ENCODE measurements around the gene EBF3. TPM values are rescaled to one million over a fixed set of nuclear protein-coding genes. Genes with fewer than 3 reads are reported as not detected.

The EBF3 gene
- total RNA-seq, 1 experiment from 2014 or later: 0.22 TPM

- Histone ChIP-seq H2BK15ac (ENCODE audit: low read depth, low read length) (no peak overlapping the region), H3K27ac (ENCODE audit: insufficient read length, low read depth, low read length) (no peak overlapping the region), H2BK20ac (ENCODE audit: low read depth, low read length, poor library complexity, severe bottlenecking) (no peak overlapping the region), H2BK12ac (ENCODE audit: insufficient read length, low read depth, low read length) (no peak overlapping the region), H3T11ph (ENCODE audit: low read length) (no peak overlapping the region), H4K5ac (ENCODE audit: insufficient read length, low read depth, low read length) (no peak overlapping the region), H3K56ac (ENCODE audit: insufficient read length, low read depth, low read length) (no peak overlapping the region), H3K4me1 (ENCODE audit: insufficient read depth, low read length) (no peaks in the 10 kb centered on the region), H3K27me3 (ENCODE audit: insufficient read depth, low read length) (no peaks in the 10 kb centered on the region), H2AFZ (ENCODE audit: low read length) (no peak overlapping the region), H3K4ac (ENCODE audit: low read depth, low read length) (no peak overlapping the region), H3K18ac (ENCODE audit: insufficient read length, low read depth, low read length) (no peak overlapping the region), H3K79me2 (ENCODE audit: insufficient read depth, low read length) (no peaks in the 10 kb centered on the region), H4K91ac (ENCODE audit: insufficient read length, low read depth, low read length) (no peak overlapping the region), H4K20me1 (ENCODE audit: control insufficient read depth, insufficient read depth, insufficient read length) (no peaks in the 10 kb centered on the region), H3K4me2 (ENCODE audit: insufficient read depth, insufficient read length, low read length) (no peak overlapping the region), H3K79me1 (ENCODE audit: insufficient read depth, low read depth, low read length, poor library complexity, severe bottlenecking) (no peaks in the 10 kb centered on the region), H2BK120ac (ENCODE audit: low read depth, low read length, poor library complexity, severe bottlenecking) (no peak overlapping the region), H3K14ac (ENCODE audit: insufficient read depth, low read length) (no peak overlapping the region), H3K9ac (ENCODE audit: extremely low read depth, insufficient read length, low read length) (no peak overlapping the region), H3K9me3 (ENCODE audit: control insufficient read depth, low read depth, low read length) (no peaks in the 10 kb centered on the region), H2AK5ac (ENCODE audit: insufficient read length, low read length) (no peak overlapping the region), H3K23ac (ENCODE audit: insufficient read length, low read depth, low read length) (no peak overlapping the region), H4K8ac (replicated peaks; ENCODE audit: insufficient read length, low read depth, low read length) (no peak overlapping the region), H3K23me2 (ENCODE audit: insufficient read length, low read depth, low read length, poor library complexity, severe bottlenecking) (no peaks in the 10 kb centered on the region), H2BK5ac (ENCODE audit: insufficient read length, low read length) (no peak overlapping the region)
- WGBS (ENCODE audit: extremely low coverage, insufficient read length, low lambda C conversion rate): no CpG with 5 or more reads among the region's 4 CpGs
- H3K27me3 Mint-ChIP-seq (ENCODE audit: low read depth): peaks cover 14% of the 10 kb centered on the region
- no peaks in the 10 kb centered on the region for H3K4me1 Mint-ChIP-seq
- H3K4me3 Mint-ChIP-seq: no peak overlapping the region
- DNase-seq: no peak
- TF ChIP-seq CTCF (conservative IDR thresholded peaks at IDR 0.05): no peak
- no peaks in the 10 kb centered on the region for H3K36me3 Mint-ChIP-seq (ENCODE audit: insufficient read depth in 1 of 3, low read depth in 3 of 3)
- H3K9me3 Mint-ChIP-seq: no peaks in the 10 kb centered on the region; a peak in 3 of 5 replicates
- no peak overlapping the region for H3K27ac Mint-ChIP-seq
Measured at GRCh38 chr10:129942019-129942277, 22.1 kb downstream of the EBF3 start.
